NCI-H748 (cell line): ENCODE data around the gene TRPM2.
A peak's percentile ranks its signal among the peaks of the same experiment; 100 is the strongest.

Source experiments
- DNase-seq: peaks from one replicate; lab custom pipeline; 2025; ENCODE audit not compliant: unreplicated experiment; lab: John Stamatoyannopoulos, UW

Gene TRPM2

GRCh38 chr21:44477131-44477530 lies 123.7 kb downstream of the TRPM2 start:
- DNase-seq, result no peak

GRCh38 chr21:44477712-44478111 lies 124.3 kb downstream of the TRPM2 start:
- DNase-seq, result no peak

GRCh38 chr21:44478124-44478800 lies 124.8 kb downstream of the TRPM2 start:
- DNase-seq, result no peak

- no peak for DNase-seq
These were observed 125.4 kb downstream of the TRPM2 start for GRCh38 chr21:44478801-44479167.

GRCh38 chr21:44479556-44480199 lies 126.3 kb downstream of the TRPM2 start:
- peak; percentile 43 for DNase-seq

GRCh38 chr21:44480200-44481053 lies 127.0 kb downstream of the TRPM2 start:
- DNase-seq, result no peak

- no peak for DNase-seq
These were observed 129.3 kb downstream of the TRPM2 start for GRCh38 chr21:44482581-44483287.

GRCh38 chr21:44483288-44484237 lies 130.1 kb downstream of the TRPM2 start:
- no peak for DNase-seq

- no peak for DNase-seq
These were observed 131.3 kb downstream of the TRPM2 start for GRCh38 chr21:44484498-44485253.

- DNase-seq, result no peak
These were observed 131.9 kb downstream of the TRPM2 start for GRCh38 chr21:44485254-44485793.

GRCh38 chr21:44485796-44486195 lies 132.4 kb downstream of the TRPM2 start:
- no peak for DNase-seq

- DNase-seq, result no peak
These were observed 132.9 kb downstream of the TRPM2 start for GRCh38 chr21:44486302-44486701.

- DNase-seq, result peak; percentile 48
These were observed 134.4 kb downstream of the TRPM2 start for GRCh38 chr21:44487831-44488230.

GRCh38 chr21:44489962-44490361 lies 136.5 kb downstream of the TRPM2 start:
- peak; percentile 35 for DNase-seq

- no peak for DNase-seq
These were observed 137.0 kb downstream of the TRPM2 start for GRCh38 chr21:44490405-44490804.

- no peak for DNase-seq
These were observed 137.4 kb downstream of the TRPM2 start for GRCh38 chr21:44490816-44491215.
